ENCODE results near the gene SLCO2A1. TPM values are rescaled to one million over a fixed set of nuclear protein-coding genes. Genes with fewer than 3 reads are reported as not detected.

Gene SLCO2A1
- total RNA-seq, 4 donors from 2014 or later, result 6.1 to 54.2 (median 33.1) TPM

DNA sequence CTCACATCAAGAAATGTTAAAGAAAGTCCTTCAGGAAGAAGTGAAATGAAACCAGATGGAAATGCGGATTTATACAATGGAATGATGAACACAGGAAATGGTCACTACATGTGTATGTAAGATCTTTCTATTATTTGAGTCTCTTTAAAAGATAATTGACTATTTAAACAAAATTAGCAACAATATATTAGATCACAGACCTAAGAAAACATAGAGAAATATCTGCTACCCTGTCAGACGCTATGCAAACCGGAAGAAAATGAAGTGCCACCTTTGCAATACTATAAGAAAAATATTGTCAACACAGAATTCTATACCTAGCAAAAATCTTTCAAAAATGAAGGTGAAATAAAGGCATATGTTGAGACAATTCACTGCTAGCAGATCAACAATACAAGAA is 151.2 kb downstream of the SLCO2A1 start:
- TF ChIP-seq, protein P1, sequence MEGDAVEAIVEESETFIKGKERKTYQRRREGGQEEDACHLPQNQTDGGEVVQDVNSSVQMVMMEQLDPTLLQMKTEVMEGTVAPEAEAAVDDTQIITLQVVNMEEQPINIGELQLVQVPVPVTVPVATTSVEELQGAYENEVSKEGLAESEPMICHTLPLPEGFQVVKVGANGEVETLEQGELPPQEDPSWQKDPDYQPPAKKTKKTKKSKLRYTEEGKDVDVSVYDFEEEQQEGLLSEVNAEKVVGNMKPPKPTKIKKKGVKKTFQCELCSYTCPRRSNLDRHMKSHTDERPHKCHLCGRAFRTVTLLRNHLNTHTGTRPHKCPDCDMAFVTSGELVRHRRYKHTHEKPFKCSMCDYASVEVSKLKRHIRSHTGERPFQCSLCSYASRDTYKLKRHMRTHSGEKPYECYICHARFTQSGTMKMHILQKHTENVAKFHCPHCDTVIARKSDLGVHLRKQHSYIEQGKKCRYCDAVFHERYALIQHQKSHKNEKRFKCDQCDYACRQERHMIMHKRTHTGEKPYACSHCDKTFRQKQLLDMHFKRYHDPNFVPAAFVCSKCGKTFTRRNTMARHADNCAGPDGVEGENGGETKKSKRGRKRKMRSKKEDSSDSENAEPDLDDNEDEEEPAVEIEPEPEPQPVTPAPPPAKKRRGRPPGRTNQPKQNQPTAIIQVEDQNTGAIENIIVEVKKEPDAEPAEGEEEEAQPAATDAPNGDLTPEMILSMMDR (IDR thresholded peaks at IDR 0.05), result no peak
- ATAC-seq (ENCODE audit: low FRiP score) (no peak), DNase-seq (ENCODE audit: low spot score) (no peak)

Other genes starting within 250 kb of the SLCO2A1 start
- gene SRPRB, start 224.1 kb downstream of the SLCO2A1 start, total RNA-seq, result 10 to 100 TPM; 19.2 to 47.2 (median 36.3) TPM
- gene RAB6B, start 134.0 kb downstream of the SLCO2A1 start, total RNA-seq, result 10 to 100 TPM in 1 of 4 donors, 1 to 10 TPM in 3; 1.7 to 16.4 (median 3.4) TPM
- 100 to 1,000 TPM in 1 of 4 donors, 10 to 100 TPM in 3; 69.3 to 100 (median 84.7) TPM for gene RYK, start 220.9 kb upstream of the SLCO2A1 start, total RNA-seq

All from omental fat pad (tissue), 4 donors.